Measurements from ENCODE around the gene CMTM7.
"Not testable (repeated sequence)": the region's sequence is repeated elsewhere in the genome, so short reads cannot be mapped to it uniquely, and the experiment has no call there.

Gene CMTM7

GRCh38 chr3:32440611-32441350, 49.1 kb downstream of the CMTM7 start:
- no peak for DNase-seq

GRCh38 chr3:32442766-32443165, 51.1 kb downstream of the CMTM7 start:
- DNase-seq: no peak

- no peak for DNase-seq
Observed at GRCh38 chr3:32443478-32443877, 51.8 kb downstream of the CMTM7 start.

DNA sequence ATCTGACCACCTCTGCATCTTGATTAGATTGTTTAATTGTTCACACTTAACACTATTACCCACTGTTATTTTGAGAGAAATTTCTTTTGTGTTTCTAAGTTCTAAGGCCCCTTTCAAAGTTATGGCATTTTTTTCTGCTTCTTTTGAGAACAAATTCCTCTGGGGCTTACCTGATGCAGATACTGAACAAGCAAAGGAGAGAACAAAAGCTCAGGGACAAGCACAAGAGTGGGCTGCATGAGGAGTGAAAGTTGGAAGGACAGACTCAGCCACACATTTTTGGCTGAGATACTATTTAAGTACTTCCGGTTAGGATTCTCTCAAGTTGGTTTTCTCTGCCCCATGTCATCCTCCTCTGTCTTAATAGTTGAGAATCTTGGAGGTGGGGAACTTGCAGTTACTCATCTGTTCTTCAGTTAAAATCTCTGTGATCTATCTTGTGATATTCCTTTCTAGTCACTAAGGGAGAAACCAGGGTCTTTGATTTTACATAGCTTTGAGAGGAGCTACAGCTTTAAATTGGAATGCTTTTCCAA, 56.3 kb downstream of the CMTM7 start:
- no peak for DNase-seq

DNA sequence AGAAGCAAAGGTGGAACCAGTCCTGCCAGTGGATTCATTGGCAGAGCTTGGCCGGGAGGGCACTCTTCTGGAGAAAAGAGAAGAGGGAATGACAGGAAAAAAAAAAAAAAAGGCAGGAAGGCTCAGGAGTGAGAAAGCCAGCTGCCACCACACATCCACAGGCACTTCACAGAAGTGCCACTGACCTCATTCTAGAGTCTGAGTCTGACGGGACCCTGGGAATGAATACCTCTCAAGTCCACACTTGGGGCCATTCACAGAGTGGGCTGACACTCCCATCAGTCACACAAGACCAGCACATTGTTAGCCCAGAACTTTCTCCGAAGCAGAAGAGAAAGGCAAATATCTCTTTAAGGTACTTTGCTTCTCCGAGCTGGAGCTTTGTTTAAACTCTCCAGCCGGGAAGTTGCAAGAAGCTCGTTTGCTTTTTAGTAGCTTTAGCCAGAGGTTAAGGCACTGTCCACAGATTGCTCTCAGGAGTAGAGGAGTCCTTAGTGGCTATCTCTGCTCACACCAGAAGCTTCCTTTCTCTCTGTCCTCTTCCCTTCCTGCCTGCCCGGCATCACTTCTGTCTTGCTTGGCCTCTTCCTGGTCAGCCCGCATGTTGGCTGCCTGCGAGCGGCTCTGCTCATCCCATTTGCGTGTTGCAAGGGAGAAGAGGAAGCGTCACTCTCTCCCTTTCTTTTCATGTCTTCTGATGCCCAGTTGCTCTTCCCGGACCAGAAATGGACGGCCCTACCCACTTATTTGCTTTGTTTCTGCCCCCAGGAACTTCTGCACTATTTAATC, 57.2 kb downstream of the CMTM7 start:
- DNase-seq: no peak

GRCh38 chr3:32449691-32450090, 58.0 kb downstream of the CMTM7 start:
- no peak for DNase-seq

GRCh38 chr3:32450426-32450825, 58.8 kb downstream of the CMTM7 start:
- no peak for DNase-seq

DNA sequence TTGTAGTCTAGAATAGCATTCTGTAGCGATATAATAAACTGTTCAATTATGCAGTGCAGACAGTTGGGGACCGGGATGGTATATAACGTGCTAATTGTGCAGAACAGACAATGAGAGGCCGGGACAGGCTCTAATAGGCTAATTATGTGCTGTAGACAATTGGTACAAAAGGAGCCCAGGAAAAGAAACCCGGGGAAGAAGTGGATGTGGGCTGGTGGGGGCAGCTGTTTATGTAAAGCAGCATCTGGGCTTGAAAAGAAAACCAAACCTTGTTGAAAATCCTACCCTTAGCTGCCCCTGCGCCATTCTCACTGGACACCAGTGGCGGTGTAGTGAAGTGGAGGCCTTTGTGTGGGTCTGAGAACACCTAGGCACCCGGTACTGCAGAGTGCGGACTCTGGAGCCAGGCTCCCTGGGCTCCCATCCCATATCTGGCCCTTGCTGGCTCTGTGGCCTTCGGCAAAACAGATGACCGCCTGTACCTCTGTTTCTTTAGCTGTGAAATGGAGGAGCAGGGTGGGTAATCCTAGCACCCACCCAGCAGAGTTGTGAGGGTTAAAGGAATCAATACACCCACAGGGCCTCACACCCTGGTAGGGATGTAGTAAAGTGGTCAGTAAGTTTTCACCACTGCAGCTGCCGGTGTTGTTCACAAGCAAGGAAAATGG, 59.5 kb downstream of the CMTM7 start:
- no peak for DNase-seq

GRCh38 chr3:32452009-32452408, 60.4 kb downstream of the CMTM7 start:
- DNase-seq: no peak

GRCh38 chr3:32453346-32453745, 61.7 kb downstream of the CMTM7 start:
- no peak for DNase-seq

DNA sequence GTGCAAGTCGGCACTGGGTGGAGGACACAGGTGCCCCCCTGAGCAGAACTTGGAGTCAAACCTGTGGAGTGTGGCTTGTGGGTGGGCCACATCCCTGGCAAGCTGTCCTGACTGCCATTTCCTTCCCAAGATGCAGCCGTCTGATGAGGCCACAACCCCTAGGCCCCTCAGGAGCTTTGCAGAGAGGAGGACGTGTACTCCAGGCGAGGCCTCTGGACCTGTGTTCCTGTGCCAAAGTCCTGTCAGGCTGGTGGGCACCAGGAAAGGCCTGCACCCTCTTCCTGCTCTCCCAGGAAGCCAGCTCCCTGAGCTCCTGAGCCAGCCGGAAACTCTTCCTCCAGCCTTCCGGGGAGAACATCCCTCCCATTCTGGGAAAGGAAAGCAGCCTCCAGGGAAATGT, 62.5 kb downstream of the CMTM7 start:
- DNase-seq: no peak

- no peak for DNase-seq
Observed at GRCh38 chr3:32454731-32455608, 63.3 kb downstream of the CMTM7 start.

DNA sequence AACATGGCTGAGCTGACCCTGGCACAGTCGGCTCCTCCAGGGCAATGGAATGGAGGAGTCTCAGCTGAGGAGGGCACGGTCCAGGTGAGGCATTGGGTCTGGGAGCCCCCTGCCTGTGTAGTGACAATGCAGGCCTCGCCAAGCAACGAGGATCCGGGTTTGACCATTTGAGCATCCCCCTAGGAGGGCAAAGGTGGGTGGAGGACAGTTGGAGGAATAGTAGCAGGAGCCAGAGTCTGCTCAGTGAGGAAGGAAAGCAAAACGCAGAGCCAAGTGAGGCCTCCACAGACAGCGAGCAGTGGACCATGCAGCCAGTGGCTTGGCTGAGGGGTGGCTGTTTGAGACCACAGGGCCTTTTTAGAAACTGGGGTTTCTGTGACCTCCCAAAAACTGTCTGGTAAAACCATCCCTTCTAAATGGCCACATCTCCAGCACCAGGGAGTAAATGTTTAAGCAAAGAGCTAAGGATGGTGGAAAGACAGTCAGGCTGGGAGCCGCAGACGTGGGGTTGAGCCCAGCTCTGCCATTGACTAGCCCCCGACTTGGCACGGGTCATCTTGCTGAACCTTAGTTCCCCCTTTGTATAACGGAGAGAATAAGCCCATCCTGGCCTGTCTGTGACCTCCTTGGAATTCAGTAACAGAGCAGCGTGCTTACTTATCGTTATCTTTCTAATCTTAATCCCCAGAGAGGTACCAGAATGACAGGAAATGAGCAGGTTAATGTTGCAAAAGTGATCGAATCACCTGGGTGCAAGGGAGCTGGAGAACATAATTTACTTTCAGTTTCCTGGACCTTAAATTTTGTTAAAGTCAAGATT, 64.2 kb downstream of the CMTM7 start:
- DNase-seq: no peak

GRCh38 chr3:32456429-32457130, 64.9 kb downstream of the CMTM7 start:
- DNase-seq: no peak

- no peak for DNase-seq
Observed at GRCh38 chr3:32457971-32458471, 66.4 kb downstream of the CMTM7 start.

DNA sequence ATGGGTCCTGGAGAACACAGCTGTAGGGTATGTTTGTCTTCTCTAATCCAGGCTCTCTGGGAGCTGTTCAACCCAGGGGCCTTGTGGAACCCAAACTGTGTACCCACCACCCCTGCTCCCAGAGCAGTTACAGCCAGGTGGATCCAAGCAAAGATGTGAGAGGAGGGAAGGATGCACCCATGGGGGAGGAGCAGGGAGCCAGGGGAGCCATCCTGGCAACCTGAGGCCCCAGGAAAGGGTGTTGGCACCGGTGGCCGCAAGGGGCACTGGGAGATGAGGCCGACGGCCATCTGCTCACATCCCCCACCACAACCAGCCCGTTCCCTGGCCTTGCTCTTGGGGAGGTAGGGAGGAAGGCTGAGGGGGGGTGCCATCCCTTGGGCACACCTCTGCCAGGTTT, 67.8 kb downstream of the CMTM7 start:
- DNase-seq: no peak

DNA sequence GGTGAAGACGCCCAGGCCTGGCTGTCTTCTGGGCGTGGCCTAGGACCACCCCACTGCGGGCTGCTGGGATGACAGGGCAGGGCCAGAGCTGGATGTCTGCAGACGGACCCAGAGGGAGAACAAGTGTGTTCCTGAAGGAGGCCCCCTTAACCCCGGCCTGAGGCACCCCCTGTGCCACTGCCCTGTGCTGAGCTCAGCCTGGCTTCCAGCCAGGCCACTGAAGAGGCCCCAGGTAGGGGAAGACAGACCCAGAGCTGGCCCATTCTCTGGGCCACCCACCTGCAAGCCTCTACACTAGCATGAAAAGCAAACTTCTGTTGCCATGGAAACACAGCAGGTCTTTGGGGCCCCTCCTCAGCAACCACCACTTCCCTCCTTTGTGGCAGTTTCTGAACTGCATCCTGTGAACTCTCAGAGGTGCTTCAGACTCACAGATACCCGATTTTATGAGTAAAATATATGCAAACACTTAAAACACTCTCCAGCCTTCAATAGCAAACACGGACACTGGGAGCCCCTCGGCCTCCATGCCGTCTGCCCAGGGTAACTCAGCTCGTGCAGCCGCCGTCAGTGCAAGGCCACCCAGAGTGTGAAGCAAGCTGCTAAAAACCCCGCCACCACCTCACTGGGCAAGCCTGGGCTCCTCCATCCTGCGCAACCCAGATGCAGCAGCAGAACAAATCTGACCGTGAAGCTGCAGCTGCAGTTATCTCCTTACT, 68.5 kb downstream of the CMTM7 start:
- DNase-seq: no peak

DNA sequence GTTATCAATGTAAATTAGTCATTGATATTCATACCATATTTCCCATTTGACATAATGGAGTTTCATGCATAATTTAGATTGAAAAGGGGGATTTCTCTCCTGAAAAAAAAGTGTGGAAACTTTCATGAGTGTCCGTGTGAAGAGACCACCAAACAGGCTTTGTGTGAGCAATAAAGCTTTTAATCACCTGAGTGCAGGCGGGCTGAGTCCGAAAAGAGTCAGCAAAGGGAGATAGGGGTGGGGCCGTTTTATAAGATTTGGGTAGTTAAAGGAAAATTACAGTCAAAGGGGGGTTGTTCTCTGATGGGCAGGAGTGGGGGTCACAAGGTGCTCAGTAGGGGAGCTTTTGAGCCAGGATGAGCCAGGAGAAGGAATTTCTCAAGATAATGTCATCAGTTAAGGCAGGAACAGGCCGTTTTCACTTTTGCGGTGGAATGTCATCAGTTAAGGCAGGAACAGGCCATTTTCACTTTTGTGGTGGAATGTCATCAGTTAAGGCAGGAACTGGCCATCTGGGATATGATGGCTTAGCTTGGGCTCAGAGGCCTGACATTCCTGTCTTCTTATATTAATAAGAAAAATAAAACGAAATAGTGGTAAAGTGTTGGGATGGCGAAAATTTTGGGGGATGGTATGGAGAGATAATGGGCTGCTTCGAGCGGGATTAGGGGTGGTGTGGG, 69.3 kb downstream of the CMTM7 start:
- DNase-seq: not testable (repeated sequence)

DNA sequence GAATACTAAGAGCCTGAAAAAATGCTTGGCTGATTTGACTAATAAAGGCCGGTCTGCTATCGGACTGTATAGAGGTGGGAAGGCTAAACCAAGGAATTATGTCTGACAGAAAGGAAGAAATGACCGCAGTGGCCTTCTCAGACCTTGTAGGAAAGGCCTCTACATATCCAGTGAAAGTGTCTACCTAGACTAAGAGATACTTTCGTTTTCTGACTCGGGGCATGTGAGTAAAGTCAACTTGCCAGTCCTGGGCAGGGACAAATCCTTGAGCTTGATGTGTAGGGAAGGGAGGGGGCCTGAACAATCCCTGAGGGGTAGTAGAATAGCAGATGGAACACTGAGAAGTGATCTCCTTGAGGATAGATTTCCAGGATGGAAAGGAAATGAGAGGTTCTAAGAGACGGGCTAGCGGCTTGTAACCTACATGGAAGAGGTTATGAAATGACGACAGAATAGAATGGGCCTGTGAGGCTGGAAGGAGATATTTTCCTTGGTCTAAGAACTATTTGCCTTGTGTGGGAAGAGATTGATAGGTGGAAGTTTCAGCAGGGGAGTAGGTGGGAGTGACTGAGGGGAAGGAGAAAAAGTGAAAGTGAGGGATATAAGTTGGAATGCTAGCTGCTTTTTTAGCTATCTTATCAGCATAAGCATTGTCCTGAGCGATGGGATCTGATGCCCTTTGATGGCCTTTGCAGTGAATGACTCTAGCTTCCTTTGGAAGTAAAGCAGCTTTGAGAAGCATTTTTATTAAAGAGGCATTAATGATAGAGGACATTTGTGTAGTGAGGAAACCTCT, 70.7 kb downstream of the CMTM7 start:
- not testable (repeated sequence) for DNase-seq
